Spinal cord (tissue), 10 donors: Measurements from ENCODE around the gene PTPRN. TPM values are rescaled to one million over a fixed set of nuclear protein-coding genes. Genes with fewer than 3 reads are reported as not detected.
A peak's percentile ranks its signal among the peaks of the same experiment; 100 is the strongest.

Experiments used
- DNase-seq, 6 donors: peaks; one replicate each; pipeline versions ENCODE4 v3.0.0 to v3.0.0-alpha.2; 2013 to 2015; ENCODE audit warnings: low spot score in 6 of 6, low read depth in 4 of 6
- H3K27ac ChIP-seq: one replicate; pipeline ENCODE4 v1.5.1; 2013; ENCODE audit warnings: low read depth, low read length, control low read depth
- H3K27me3 ChIP-seq: one replicate; pipeline ENCODE4 v1.6.1; 2013; ENCODE audit warnings: low read length; ENCODE audit not compliant: control insufficient read depth, insufficient read depth
- H3K36me3 ChIP-seq: one replicate; pipeline ENCODE4 v1.6.1; 2013; ENCODE audit warnings: low read length; ENCODE audit not compliant: control insufficient read depth, insufficient read depth
- H3K4me1 ChIP-seq: one replicate; pipeline ENCODE4 v1.6.1; 2013; ENCODE audit warnings: low read length; ENCODE audit not compliant: control insufficient read depth, insufficient read depth
- H3K4me3 ChIP-seq: one replicate; pipeline ENCODE4 v1.5.1; 2013; ENCODE audit warnings: low read depth, low read length, control low read depth
- H3K9me3 ChIP-seq: one replicate; pipeline ENCODE4 v1.6.1; 2013; ENCODE audit warnings: low read length; ENCODE audit not compliant: control insufficient read depth, insufficient read depth
- WGBS: methylation state at CpG from one replicate; pipeline ENCODE4 v1.1.5; 2013; ENCODE audit warnings: missing lambda C conversion rate; ENCODE audit not compliant: insufficient coverage; 5-methylcytosine and 5-hydroxymethylcytosine counted together
- long read RNA-seq, 4 donors: transcript quantifications; one replicate each; lab custom pipeline, GENCODE V29; 2026
- polyA plus RNA-seq, 2 donors: library from polyadenylated mRNA; unstranded; fragments of 120-200 nt; gene quantifications; one replicate each; pipeline ENCODE4 v1.2.1, GENCODE V29; 2013; ENCODE audit not compliant: insufficient read length in 2 of 2
- total RNA-seq, 2 donors: library from RNA; depleted of rRNA in 1 of 2; stranded (reverse); fragments of 120-200 nt in 1 of 2; fragments of >200 nt in 1 of 2; gene quantifications; one replicate each; pipeline versions ENCODE4 v1.2.3 to v1.2.4, GENCODE V29; 2013 to 2014
- donor health status: healthy.

The PTPRN gene
- 10 to 100 TPM; 12.6 to 67.3 TPM for total RNA-seq
- 10 to 100 TPM; 72.2 to 88.1 TPM for polyA plus RNA-seq
- long read RNA-seq, donor 1, partial matches to known transcripts: 0 of 3 reads
- long read RNA-seq, donor 1, other reads (novel, unspliced or antisense): 0 of 3 reads
- long read RNA-seq, donor 2, partial matches to known transcripts: 6 of 6 reads
- long read RNA-seq, donor 2, other reads (novel, unspliced or antisense): 0 of 6 reads
- long read RNA-seq, donor 3, partial matches to known transcripts: 6 of 7 reads
- long read RNA-seq, donor 3, other reads (novel, unspliced or antisense): 0 of 7 reads
- long read RNA-seq, donor 4: 0 reads

DNA sequence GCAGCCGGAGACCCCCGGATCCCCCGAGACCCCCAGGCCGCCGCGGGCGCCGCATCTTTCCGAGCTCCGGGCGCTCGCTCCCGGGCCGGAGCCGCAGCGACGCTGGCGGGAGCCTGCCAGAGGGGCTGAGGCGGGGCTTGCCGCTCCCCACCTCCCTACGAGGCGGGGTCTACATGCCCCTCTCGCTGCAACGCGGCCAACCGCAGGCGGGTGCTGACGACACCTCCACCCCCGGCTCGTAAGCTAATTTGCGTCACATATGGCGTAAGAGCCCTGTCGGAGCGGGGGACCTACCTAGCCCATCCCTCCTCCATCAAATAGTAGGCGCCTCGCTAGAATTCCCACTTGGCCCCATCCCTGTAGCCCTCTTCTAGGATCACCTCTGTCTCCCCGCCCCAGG is at the start of gene PTPRN:
Gene PTPRN, minus strand, starts transcription at position 124 of the 400 bp plus-strand sequence. Its CDS starts 69 bp downstream, at position 55.
- DNase-seq: peak in 2 of 6 donors; percentile 89 to 97

DNA sequence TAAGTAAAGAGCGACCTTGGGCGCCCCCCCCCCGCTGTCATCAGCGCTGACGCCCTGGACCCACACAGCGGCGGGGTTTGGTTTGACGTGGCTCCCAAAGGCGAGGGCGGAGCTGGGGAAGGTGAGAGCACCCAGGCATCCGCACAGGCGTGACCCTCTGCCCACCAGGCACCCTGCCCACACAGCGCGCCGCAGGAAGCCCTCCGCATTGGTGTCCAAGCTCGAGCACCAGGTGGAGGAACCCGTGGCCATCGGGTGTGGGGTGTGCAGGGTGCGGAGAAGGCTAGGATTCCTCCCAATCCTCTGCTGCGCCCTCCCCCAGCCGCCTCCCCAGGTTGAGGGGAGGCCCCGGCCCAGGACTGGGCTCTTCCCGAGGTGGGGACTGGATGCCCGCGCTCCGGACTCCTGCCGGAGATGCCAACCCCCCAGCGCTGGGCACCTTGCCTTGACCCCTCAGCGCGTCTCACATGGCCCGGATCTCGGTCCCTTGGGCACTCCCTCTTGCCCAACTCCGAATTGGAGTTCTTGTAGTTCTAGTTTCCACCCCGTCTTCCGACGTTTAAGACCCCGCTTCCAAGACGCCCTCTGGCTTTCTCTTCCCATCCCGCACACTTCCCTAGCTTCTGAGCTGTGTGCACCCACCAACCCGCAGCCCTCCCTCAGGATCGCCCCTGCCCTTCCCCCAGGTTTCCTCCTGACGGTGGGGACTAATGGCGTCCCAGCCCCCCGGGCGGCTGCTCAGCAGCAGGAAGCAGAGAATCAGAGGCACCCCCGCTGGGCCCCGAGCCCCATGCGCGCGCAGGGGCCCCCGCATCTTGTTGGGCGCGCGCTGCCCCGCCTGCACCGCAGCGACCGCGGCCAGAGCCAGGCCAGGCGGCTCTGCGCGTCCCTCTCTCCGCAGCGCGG is 49.2 kb upstream of the PTPRN start:
- WGBS: 2% methylated on average over 63 of the region's 66 CpGs
- DNase-seq: no peak
- Histone ChIP-seq H3K27ac (no peak overlapping the region), H3K4me1 (peaks cover 9% of the 10 kb centered on the region), H3K36me3 (no peaks in the 10 kb centered on the region), H3K9me3 (no peaks in the 10 kb centered on the region), H3K27me3 (peaks cover 41% of the 10 kb centered on the region), H3K4me3 (no peak overlapping the region)

More for the DNA sequence above, at the start of gene PTPRN:
- under 1% methylated on average over 34 of the region's 37 CpGs for WGBS
- Histone ChIP-seq H3K36me3 (no peaks in the 10 kb centered on the region), H3K27ac (no peak within 1 kb of the TSS), H3K4me3 (peak within 1 kb of the TSS; percentile 35), H3K4me1 (peaks cover 17% of the 10 kb centered on the region), H3K9me3 (no peaks in the 10 kb centered on the region), H3K27me3 (peaks cover 17% of the 10 kb centered on the region)

DNA sequence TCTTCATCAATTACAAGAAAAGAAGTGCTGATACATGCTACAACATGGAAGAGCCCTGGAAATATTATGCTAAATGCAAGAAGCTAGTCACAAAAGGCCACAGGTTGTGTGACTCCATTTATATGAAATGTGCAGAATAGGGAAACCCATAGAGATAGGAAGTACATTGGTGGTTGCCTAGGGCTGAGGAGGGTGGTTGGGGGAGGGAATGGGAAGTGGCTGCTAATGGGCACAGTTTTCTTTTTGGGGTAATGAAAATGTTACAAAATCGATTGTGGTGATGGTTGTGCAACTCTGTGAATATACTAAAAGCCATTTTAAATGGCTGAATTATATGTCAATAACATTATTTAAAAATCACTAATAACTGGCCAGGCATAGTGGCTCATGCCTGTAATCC is 47.6 kb upstream of the PTPRN start:
- H3K9me3 ChIP-seq: no peaks in the 10 kb centered on the region
- peaks cover 41% of the 10 kb centered on the region for H3K27me3 ChIP-seq
- no CpG with 5 or more reads among the region's 1 CpG for WGBS
- no peak overlapping the region for H3K27ac ChIP-seq
- no peak overlapping the region for H3K4me3 ChIP-seq
- peaks cover 9% of the 10 kb centered on the region for H3K4me1 ChIP-seq
- DNase-seq: no peak
- no peaks in the 10 kb centered on the region for H3K36me3 ChIP-seq

DNA sequence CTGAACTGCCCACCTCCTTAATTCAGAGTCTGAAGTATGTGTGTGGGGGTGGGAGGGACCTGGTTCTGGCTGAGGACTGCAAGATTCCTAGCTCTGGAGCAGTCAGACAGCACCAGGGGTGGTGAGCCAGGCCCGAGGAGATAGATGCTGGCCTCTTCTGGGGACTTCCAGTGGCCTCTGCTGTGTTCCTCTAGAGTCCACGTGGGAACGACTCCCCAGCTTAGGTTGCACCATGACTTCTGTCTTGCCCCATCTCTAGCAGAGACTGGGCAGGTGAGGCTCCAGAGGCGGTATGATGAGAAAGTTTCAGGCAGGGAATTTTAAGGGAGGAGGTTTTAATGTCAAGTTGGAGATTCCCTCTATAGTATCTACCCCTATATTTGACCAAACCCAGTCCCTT is 45.4 kb upstream of the PTPRN start:
- no peaks in the 10 kb centered on the region for H3K36me3 ChIP-seq
- peaks cover 33% of the 10 kb centered on the region for H3K27me3 ChIP-seq
- no peaks in the 10 kb centered on the region for H3K9me3 ChIP-seq
- no peak overlapping the region for H3K27ac ChIP-seq
- 72% methylated on average over 2 of the region's 4 CpGs for WGBS
- H3K4me3 ChIP-seq: no peak overlapping the region
- peaks cover 12% of the 10 kb centered on the region for H3K4me1 ChIP-seq
- no peak for DNase-seq

DNA sequence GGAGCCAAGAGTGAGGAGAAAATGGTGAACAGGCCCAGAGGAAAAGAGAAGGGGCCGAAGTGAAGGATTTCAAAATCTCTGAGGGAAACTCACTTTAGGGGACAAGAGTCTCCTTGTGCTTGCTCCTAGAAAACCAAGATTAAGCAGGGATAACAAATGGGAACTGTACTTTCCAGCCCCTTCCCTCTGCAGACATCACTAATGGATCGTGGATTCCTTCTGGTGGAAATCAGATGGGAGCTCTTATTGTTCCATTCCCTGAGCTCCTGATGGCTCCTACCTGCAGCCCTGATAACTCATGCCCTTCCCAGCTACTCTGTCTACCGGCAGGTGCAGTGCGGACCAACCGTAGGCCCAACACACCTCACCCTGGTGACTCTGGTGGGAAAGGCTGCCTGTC is 43.9 kb upstream of the PTPRN start:
- H3K36me3 ChIP-seq: no peaks in the 10 kb centered on the region
- H3K4me1 ChIP-seq: peaks cover 6% of the 10 kb centered on the region
- WGBS: 96% methylated on average over 5 of the region's 5 CpGs
- peaks cover 18% of the 10 kb centered on the region for H3K27me3 ChIP-seq
- H3K4me3 ChIP-seq: no peak overlapping the region
- no peak overlapping the region for H3K27ac ChIP-seq
- DNase-seq: no peak
- no peaks in the 10 kb centered on the region for H3K9me3 ChIP-seq

DNA sequence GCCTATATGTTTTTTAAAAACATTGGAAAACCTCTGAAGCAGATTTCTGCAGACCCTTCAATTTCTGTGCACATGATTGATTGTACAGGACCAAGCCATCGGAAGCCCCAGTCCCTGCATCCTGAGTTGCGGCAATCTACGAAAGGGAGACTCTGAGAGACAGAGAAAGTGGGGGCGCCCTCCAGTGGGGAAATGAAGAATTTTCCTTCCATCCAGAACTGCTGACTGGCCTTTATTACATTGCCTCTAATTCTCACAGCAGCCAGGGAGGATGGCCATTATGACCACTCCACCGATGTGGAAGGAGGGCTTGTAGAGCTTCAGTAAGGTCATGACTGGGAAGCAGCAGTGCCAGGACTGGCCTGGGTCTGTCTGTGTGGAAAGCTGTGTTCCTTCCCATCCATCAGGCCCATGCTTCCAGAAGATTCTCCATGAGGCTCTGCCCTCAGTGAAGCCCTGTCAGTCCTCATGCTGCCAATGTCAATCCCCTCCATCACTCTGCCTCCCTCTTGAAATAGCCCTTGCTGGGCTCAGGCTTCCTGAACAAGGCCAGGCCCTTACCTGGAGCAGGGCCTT is 43.3 kb upstream of the PTPRN start:
- no peaks in the 10 kb centered on the region for H3K36me3 ChIP-seq
- H3K4me1 ChIP-seq: peaks cover 3% of the 10 kb centered on the region
- H3K4me3 ChIP-seq: no peak overlapping the region
- no peak overlapping the region for H3K27ac ChIP-seq
- DNase-seq: peak in 2 of 6 donors; percentile 63 to 80
- no peaks in the 10 kb centered on the region for H3K9me3 ChIP-seq
- H3K27me3 ChIP-seq: peaks cover 12% of the 10 kb centered on the region
- WGBS: 14% methylated on average over 1 of the region's 5 CpGs

DNA sequence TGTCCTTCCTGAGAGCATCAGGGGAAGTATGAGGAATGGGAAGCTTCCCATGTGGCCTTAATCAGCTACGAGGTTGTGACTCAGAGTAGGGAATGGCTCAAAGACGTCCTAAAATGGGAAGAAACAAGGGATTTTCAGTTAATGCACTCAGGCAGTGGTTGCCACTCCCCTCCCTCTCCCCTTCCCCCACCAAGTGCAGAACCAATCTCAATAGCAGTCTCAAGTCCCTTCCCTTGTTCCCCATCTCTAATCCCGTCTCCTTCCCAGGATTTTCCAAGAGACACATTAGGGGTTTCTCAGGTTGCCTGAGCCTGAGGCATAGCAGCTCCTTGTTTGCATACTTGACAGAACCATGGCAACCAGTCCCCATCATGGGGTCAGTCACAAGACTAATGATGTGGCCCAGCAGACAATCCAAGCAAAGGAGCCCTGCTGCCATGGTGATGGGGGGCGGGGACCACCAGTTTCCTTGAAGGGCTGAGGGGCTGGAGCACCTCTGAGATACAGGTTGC is 41.6 kb upstream of the PTPRN start:
- WGBS: 9% methylated on average over 3 of the region's 4 CpGs
- Histone ChIP-seq H3K27me3 (peaks cover 9% of the 10 kb centered on the region), H3K9me3 (no peaks in the 10 kb centered on the region), H3K36me3 (no peaks in the 10 kb centered on the region), H3K4me3 (no peak overlapping the region), H3K27ac (no peak overlapping the region), H3K4me1 (peaks cover 3% of the 10 kb centered on the region)
- DNase-seq: peak in 2 of 6 donors; percentile 28 to 56

DNA sequence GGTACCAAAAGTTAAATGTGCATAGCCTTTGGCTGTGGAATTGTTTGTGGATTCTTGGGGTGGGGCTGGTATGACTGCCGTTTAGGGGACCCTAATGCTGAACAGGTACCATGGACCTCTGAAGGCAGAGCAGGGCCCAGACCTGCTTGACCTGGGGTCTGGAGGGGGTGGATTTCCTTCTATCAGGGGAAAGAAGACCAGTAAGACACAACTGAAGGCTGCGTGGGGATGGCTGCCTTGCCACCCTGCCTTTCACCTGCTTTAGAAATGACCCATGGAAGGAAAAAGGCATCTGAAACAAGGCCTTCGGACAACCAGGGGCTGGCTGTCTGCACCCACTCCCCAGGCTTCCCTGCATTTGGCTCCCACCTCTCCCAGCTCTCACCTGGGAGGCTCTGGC is 41.0 kb upstream of the PTPRN start:
- Histone ChIP-seq H3K4me1 (peaks cover 3% of the 10 kb centered on the region), H3K9me3 (no peaks in the 10 kb centered on the region), H3K36me3 (no peaks in the 10 kb centered on the region), H3K4me3 (no peak overlapping the region), H3K27ac (no peak overlapping the region), H3K27me3 (peaks cover 5% of the 10 kb centered on the region)
- DNase-seq: no peak
- 90% methylated on average over 3 of the region's 3 CpGs for WGBS

DNA sequence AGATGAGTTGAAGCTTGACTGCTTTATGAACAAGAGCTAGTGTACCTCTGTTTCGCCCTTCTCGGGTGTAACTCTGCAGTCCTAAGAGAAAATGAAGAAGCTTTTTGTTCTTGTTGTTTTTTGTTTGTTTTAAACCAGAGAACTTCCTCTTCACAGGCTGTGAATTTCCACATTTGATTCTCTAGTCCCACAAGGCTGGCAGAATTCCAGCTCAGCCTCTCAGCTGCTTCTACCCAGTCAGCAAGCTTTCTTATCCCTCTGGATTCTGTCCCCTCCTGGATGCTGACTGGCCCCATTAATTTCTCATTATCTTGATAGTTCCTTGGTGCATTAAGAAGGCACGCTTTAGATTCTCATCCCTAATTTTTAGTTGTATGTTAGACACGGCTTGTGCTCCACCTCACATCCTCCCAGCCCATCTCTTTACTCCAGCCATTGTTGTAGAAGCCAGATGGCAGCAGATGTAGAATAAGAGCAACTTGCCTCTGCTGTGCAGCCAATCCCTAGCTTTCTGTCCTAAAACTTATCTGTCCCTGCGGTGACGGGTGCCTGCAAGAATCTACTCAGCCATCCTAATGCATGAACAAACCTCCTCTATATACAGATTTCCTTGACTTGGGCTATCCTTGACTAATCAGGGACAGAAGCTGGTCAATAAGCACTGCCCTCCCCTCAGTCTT is 35.7 kb upstream of the PTPRN start:
- Histone ChIP-seq H3K9me3 (no peaks in the 10 kb centered on the region), H3K27ac (peak overlapping the region; percentile 11)
- WGBS: 16% methylated on average over 2 of the region's 6 CpGs

More for the DNA sequence above, 35.7 kb upstream of the PTPRN start:
- peak; percentile 49 to 94 (median 70) for DNase-seq
- Histone ChIP-seq H3K4me1 (no peaks in the 10 kb centered on the region), H3K27me3 (peaks cover 3% of the 10 kb centered on the region), H3K36me3 (no peaks in the 10 kb centered on the region), H3K4me3 (no peak overlapping the region)
